HG03442 (cell line): ENCODE data around the gene ACTRT3.

Experiments
- ATAC-seq: cut with Tn5 transposase; IDR thresholded peaks from one replicate; pipeline ENCODE4 v1.9.1; 2021; ENCODE audit warnings: mild to moderate bottlenecking, moderate library complexity; ENCODE audit not compliant: unreplicated experiment

Gene ACTRT3

DNA sequence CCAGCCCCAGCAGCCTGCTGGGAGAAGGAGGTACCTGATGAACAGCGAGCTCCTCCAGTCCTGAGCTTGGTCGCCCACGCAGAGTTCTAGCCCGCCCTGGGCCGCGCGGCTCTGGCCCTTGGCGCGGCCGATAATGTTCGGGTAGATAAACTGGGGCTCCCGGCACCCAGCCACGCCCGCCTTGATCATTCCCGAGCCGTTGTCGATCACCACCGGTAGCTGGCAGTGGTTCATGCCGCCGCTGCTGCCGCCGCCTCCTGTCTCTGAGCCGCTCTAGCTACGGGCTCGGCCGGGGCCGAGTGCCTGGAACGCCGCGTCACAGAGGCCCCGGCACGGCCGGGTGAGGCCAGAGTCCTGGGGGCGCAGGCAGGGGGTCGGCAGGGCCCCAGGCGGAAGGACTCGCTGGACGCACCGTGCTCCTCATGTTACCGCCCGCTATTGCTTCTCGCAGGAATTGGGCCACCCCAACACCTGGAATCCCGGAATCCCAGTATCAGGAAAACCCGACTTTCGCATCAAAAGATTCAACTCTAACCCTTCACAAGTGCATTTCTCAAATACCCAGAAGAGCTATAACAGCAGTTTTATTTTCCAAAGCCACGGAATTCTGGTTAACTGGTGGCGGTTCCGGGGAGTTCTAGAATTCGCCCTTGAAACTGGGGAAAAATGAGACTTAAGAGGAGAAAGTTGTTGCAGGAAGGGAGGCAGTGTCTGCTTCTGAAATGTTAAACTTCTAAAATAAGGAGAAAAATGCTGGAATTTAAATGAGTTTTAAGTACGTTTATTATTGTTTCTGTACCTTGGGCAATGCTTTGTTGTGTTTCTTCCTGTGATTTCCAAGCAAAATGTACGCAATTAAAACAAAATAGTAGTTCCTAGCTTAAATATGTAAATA, at the start of gene ACTRT3:
TSS of gene ACTRT3 (minus strand) at position 275 of the 895 bp plus-strand sequence. CDS start at position 234, 41 bp downstream.
- ATAC-seq: peak; percentile 28

DNA sequence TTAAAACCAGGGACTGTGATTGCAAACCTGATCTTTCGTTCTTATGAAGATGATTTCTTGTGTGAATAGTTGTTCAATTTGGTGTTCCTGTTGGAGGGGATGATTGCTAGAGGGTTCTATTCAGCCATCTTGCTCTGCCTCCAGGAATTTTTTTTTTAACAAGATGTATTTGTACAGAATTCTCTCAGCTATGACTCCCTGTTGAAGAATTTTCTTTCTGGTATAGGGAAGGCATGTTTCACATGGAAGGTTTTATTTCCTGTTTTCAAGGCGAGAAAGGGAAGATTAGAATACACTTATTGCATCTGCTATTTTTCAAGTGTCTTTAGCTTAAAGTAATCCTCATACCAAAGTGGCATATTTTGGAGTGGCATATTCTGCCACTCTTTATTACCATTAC, 49.0 kb upstream of the ACTRT3 start:
- no peak for ATAC-seq

DNA sequence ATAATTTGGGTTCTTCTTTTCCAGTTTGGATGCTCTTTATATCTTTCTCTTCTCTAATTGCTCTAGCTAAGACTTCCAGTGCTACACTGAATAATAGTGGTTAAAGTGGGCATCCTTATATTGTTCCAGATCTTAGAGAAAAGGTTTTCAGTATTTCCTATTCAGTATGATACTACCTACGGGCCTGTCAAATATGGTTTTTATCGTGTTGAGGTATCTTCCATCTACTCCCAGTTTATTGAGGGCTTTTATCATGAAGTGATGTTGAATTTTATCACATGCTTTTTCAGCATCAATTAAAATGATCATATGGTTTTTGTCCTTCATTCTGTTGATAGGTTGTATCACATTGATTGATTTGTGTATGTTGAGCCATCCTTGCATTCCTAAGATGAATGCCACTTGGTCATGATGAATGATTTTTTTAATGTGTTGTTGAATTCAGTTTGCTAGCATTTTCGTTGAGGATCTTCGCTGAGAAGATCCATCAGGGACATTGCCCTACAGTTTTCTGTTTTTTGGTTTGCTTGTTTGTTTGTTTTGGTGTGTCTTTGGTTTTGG, 46.3 kb upstream of the ACTRT3 start:
- ATAC-seq: no peak

DNA sequence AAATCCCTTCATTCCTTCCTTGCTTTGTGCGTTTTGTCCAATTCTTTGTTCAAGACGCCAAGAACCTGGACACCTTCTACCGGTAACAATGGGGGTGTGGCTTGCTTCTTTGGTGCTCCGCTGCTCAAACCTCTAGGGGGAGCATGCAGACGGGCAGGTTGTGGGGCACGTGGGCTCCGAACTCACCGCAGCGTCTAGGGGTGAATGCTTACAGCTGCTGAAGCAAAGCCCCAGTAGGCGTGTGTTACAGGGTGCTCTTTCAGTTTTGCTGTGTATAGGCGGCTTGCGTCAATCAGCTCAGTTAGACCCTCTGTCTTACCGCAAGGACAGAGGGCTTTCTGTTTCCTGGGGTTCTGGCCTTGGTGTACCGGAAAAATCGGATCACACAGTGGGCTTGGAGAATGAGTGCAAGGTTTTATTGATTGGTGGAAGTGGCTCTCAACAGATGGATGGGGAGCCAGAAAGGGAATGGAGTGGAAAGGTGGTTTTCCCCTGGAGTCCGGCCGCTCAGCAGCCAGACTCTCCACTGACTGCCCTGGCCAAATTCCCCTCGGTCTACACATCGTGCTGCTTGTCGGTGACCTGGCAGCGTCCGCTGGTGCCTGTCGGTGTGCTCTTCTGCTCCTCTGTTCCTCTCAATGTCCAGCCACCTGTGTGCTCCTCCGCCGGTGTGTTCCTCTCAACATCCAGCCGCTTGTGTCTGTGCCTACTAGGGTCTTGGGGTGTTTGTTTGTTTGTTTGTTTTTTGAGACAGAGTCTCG, 44.6 kb upstream of the ACTRT3 start:
- peak; percentile 89 for ATAC-seq

DNA sequence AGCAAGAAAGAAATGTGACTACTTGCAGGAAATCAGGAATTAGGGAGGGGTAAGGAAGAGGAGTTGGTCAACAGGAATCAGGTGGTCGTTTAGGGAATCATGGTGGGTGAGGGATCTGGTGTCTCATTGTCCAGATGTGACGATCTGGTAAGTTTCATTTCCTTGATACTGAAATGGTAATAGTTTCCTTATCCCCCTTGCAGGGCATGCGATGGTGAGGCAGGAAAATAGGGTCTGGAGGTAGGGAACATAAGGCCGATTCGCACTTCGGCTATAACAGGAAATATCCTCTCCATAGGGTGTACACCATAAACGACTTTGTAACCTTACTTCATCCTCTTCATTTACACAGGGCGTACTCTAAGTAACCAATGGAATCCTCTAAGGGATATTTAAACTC, 43.9 kb upstream of the ACTRT3 start:
- no peak for ATAC-seq

DNA sequence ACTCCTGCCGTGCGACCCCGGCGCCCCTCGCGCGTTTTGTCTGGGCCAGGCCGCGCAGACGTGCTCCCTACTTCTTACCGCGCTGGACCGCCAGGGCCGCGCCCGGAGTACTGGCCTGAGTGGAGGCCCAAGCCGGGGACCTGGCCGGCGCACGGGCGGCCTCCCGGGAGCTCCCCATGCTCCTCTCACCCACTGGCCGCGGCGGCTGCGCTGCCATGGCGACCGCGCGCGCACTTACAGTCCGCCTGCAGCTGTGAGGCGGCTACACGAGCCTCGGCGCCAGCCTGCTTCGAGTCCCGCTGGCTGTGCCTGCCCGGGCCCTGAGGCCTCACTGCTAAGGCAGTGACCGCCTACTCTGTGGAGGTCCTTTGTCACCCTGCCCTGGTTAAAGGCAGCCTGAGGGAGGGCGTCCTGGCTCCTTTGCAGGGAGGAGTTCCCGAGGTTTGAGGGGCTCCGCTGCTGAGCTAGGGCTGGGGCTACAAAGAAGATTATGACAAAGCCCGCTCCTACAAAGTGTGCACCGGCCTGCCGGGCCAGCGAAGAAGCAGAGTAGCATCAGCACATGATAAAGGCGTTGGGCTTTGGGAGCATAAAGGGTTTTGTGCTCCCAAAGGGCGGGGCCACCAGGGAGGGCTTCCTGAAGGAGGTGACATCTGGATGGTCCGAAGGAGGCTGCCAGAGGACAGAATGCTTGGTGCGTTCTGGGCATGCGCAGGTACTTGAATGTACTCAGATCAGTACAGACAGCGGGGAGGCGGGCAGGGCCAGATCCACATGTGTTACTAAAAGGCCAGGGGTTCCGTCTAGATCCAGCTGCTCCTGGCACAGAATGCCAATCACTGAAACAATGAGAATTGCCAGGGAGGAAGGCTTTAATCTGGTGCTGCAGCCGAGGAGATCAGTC, 43.2 kb upstream of the ACTRT3 start, which contains the start of the genes LRRC34 and LRRIQ4:
TSS of gene LRRC34 (minus strand) at position 573 of the 904 bp plus-strand sequence. CDS start at position 217, 356 bp downstream.
TSS of gene LRRIQ4 (plus strand) at position 539 of the 904 bp plus-strand sequence. CDS start 9,052 bp downstream, outside the sequence.
- peak; percentile 63 for ATAC-seq

DNA sequence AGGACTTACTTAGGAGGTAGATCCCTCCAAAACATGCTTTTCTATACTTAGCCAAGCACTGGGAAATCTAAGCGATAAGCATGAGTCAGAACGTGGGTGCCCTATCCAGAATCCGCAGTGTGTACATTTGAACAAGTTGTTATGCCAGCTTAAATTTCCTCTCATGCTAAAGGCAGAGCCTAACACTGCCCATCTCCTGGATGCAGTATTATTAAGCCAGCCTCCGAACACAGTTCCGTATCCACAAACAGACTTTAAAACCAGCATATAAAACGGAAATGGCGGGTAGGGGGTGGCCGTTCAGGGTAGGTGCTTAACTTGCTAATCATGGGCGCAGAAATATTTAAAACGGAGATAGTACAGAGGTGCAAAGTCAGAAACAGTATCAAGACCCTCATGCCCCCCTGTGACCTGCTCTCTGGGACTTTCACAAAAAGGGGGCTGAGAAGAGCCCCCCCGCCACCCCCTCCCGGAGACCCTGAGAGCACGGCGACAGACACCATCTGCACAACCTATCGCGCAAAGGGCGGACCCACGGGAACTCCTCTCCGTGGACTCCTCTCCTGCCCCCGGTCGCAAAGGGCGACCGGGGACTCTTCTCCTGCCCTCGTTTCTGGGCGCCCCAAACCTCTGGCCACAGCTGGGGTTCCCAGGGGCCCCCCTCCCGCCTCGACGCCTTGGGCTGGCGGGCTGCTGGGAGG, 42.4 kb upstream of the ACTRT3 start:
- ATAC-seq: peak; percentile 2

DNA sequence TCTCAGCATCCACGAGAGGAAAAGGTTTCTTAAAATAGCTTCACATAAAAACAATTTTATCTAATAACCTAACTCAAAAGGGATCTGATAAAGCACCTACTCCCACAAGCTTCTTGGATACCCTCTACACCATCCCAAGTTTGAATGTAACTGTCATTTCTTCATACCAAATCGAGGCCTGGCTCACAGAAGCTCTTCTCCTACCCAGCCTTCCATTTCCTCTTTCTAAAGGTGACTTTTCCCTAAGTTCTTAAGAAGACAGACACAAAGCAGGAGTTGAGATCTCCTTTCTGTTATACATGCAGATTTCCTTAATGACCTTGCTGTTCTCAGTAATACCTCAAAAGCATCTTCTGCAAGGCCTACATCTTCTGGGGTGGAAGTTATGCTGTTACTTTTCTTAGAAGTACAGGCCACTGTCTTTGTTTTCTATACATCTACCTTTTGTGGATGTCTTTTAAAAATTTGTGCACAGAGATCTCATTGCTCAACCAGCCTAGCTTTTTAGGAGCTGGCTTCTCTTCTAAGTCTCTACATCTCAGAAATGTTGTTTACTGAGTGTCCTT, 40.0 kb upstream of the ACTRT3 start:
- no peak for ATAC-seq

DNA sequence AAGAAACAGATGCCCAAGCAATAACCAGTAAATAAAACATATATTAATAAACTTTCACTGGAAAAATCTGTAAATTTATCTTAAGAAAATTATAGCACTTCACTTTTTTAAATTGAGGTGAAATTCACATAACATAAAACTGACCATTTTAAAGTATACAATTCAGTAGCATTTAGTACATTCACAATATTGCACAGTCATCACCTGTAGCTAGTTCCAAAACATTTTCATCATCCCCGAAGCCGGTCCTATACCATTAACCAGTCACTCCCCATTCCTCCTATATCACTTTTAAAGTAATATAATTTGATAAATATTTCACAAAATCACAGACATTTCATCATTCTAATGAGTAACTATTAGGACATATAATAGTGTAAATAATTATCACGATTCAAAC, 35.3 kb upstream of the ACTRT3 start:
- ATAC-seq: no peak

DNA sequence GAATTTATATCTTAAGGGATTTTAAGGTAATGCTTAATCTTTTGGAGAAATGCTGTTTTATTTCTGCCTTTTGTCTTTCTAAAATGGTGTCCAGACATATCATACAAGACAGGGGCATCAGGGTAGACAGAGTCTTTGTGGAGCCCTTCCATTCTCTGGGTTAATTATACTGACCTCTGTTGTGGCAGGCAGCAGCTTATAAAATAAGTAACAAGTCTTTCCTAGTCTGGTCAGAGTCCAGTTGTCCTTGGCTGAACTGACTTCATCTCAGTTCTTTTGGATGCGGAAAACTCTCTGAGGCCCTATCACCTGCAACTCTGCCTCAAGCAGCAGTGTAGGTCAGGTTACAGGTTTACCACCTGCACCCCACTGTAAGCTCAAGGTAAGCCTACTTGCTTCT, 23.0 kb upstream of the ACTRT3 start:
- no peak for ATAC-seq

DNA sequence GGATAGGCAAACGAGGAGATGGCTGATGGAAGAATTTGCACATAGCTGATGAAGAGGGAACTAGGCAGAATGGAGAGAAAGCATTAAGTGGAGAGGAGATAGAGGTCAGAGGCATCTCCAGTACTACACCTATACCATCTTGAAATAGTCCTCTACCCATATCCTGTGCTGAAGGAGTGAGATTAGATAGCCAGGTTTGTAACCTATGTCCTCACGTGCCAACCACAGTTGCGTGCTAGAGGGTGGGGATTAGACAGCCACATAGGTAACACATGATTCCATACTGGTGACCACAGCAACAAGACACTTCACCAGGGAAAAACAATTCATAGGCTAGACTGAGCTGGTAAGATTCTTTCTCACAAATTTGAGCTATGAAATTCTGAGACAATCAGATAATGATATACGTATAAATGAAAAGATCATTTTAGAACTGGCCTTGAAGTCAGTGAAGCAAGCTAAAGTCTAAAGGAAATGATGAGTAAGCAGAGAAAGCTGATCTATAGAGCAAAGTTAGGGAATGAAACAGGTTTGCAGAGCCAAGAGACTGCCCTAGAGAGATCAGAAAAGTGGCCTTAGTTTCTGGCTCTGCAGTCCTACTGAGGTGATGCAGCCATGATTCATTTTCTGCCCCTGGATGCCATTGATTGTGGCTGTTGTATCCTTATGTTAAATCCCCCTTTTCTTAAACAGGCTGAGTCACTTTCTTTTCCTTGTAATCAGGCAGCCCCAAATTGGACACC, 21.5 kb upstream of the ACTRT3 start:
- ATAC-seq: no peak

DNA sequence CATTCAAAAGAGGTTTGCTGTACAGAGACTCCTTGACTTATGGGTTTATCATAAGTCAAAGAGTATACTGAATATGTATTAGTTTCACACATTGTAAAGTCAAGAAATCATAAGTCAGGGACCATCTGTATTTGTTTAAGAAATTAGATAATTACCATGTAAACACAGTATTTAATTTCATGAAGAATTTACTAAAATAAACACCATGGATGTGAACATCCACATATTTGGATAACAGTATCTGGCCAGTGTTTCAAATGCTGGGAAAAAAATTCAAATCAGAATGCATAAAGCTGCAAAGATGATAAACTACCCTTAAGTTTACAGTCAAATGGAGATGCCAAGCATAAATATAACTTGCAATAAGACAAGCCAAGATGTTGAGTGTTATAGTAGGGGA, 20.9 kb upstream of the ACTRT3 start:
- no peak for ATAC-seq

DNA sequence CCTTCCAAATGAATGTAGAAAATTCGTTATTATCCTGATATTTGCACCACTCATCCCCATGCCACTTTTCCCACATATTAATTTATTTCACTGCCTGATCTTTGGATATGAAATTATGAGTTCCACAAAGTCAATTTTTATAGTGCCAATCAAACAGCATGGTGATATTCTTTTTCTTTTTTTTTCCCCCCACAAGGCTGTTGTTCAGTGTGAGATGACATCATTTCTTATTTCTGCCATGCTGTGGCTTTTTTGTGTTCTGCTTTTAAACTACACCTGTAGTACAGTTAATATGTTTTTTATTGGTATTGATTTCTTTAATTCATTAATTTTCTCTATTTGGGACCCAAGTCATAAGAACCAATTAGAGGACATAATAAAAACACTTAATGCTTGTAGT, 18.4 kb upstream of the ACTRT3 start:
- no peak for ATAC-seq

DNA sequence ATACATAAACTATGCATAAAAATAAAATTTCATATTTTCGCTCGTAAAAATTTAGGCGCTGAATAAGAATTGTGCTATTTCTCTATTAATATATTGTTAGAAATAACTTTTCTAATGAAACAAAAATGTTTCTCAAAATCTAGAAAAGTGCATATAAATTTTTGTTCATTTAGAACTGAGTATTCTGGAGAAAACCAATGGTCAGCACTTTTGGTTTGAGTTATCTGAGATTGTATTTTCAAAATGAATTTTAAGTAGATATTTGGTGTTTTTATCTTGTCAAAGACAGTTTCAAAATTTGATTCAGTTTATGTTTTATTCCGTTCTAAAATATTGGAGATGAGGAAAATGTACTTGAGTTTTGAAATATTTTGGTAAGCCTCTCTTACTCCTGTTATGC, 17.8 kb upstream of the ACTRT3 start:
- ATAC-seq: no peak

DNA sequence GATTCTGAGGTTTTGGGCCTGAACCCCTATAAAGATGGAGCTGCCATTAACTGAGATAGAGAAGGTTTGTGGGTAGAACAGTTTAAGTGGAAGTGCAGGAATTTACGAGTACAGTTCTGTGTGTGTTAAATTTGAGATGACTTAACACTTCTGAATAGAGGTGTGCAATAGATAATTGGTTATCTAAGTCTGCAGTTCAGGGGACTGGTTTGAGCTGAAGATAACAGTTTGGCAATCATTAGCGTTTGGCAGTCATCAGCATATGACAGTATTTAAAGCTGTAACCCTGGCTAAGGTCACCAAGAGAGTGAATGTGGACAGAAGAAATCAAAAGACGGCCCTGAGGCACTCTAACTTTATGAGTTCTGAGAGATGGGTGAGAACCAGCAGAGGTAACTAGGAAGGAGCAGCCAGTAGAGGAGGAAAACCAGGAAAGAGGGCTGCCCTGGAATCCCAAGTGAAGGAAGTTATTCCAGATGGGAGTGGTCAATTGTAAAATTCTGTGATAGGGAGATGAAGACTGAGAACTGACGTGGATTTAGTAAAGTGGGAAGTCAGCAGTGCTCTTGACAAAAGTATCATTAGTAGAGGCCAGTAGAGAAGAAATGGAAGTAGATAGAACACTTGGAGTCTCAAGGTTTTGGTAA, 12.0 kb upstream of the ACTRT3 start:
- no peak for ATAC-seq

DNA sequence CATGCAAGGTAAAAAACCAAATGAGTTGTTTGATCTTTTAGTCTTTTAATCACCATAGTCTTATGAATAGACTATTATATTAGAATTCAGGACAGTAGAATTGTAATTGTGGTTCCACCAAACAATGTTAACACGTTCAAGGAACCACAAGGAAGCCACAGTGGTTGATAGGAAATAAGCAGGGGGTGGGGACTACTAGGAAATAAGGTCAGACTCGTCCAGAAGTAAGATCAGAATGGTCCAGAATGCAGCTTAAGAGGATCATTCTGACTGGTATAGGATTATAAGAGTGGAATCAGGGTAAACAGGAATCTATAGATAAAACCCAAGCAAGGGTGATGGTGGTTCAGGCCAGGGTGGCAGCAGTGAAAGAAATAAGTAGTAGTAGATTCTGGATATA, 11.4 kb upstream of the ACTRT3 start:
- no peak for ATAC-seq

DNA sequence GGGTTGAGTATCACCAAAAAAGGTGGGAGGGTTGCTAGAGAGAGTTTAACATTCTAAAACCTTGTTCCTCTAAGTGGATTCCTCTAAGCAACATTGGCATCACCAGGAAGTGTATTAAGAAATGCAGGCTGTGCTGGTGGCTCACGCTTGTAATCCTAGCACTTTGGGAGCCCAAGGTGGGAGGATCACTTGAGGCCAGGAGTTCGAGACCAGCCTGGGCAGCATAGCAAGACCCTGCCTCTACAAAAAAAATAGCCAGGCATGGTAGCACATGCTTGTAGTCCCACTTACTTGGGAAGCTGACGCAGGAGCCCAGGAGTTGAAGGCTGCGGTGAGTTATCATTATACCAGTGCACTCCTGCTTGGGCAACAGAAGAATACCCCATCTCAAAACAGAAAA, 8.5 kb upstream of the ACTRT3 start:
- no peak for ATAC-seq

DNA sequence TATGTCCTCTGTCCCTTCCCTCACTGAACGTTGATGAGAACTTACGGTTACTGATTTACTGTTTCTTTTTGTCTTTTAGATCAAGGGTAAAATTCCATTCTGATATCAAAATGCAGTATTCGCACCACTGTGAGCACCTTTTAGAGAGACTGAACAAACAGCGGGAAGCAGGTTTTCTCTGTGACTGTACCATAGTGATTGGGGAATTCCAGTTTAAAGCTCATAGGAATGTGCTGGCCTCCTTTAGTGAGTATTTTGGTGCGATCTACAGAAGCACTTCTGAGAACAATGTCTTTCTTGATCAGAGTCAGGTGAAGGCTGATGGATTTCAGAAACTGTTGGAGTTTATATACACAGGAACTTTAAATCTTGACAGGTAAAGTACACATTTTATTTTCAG, 4.8 kb upstream of the ACTRT3 start:
- no peak for ATAC-seq
